Prostate gland (tissue), 2 donors: ENCODE data around the gene STK16. TPM values are rescaled to one million over a fixed set of nuclear protein-coding genes. Genes with fewer than 3 reads are reported as not detected.
"Not testable (repeated sequence)": the region's sequence is repeated elsewhere in the genome, so short reads cannot be mapped to it uniquely, and the experiment has no call there.

Experiments
- DNase-seq: peaks from one replicate; pipeline ENCODE4 v3.0.0-alpha.2; 2019; ENCODE audit warnings: low spot score
- H3K27ac ChIP-seq, 2 donors: fragments of 200-600 bp; sonication (generic); 2 replicates each; pipeline ENCODE4 v1.5.1; 2017 to 2019
- H3K27me3 ChIP-seq: fragments of 200-600 bp; sonication (generic); replicated peaks from 2 replicates; pipeline ENCODE4 v1.5.1; 2019; ENCODE audit not compliant: insufficient read depth
- H3K36me3 ChIP-seq, 2 donors: fragments of 200-600 bp; sonication (generic); 1 replicate in 1 of 2; 2 replicates in 1 of 2; pipeline versions ENCODE4 v1.5.1 to v1.8.1; 2017 to 2019
- H3K4me1 ChIP-seq: fragments of 200-600 bp; sonication (generic); replicated peaks from 2 replicates; pipeline ENCODE4 v1.5.1; 2019
- H3K4me3 ChIP-seq, 2 donors: fragments of 200-600 bp; sonication (generic); 2 replicates each; pipeline ENCODE4 v1.5.1; 2017 to 2019
- H3K9me3 ChIP-seq: fragments of 200-600 bp; sonication (generic); 2 replicates; pipeline ENCODE4 v1.5.1; 2017
- POLR2A ChIP-seq: fragments of 450-650 bp; IDR thresholded peaks from one replicate; pipeline ENCODE4 v1.6.1; 2016; ENCODE audit warnings: antibody characterized with exemption, mild to moderate bottlenecking
- POLR2AphosphoS5 ChIP-seq: sonication (generic); formaldehyde crosslinking; IDR thresholded peaks from one replicate; pipeline ENCODE4 v1.6.1; 2017; ENCODE audit warnings: antibody characterized with exemption
- WGBS: methylation state at CpG from one replicate; pipeline ENCODE4 v1.1.5; 2018; 5-methylcytosine and 5-hydroxymethylcytosine counted together
- intact Hi-C: fragments of 100-400 bp; cut with DNase I; formaldehyde crosslinking; loops from one replicate; pipeline ENCODE4 v1.14.2; 2022
- total RNA-seq, 2 donors: library from RNA; depleted of rRNA; stranded (reverse); fragments of >200 nt; gene quantifications; one replicate each; pipeline ENCODE4 v1.1.0, GENCODE V29; 2016
- TF ChIP-seq, protein P1 (sequence below), 4 experiments: fragments of 200-600 bp in 2 of 4; fragments of 450-650 bp in 2 of 4; sonication (generic) in 2 of 4; IDR thresholded peaks; 1 replicate in 3 of 4; 2 replicates in 1 of 4; pipeline ENCODE4 v1.5.1; 2016 to 2019; ENCODE audit warnings: antibody characterized with exemption in 4 of 4, mild to moderate bottlenecking in 2 of 4, moderate library complexity in 2 of 4

STK16 gene
- total RNA-seq, 2 donors from 2014 or later, result 20.5 to 26.1 TPM

GRCh38 chr2:219284501-219285372 lies 39.5 kb downstream of the STK16 start:
- TF ChIP-seq POLR2AphosphoS5, result no peak
- TF ChIP-seq, protein P1, sequence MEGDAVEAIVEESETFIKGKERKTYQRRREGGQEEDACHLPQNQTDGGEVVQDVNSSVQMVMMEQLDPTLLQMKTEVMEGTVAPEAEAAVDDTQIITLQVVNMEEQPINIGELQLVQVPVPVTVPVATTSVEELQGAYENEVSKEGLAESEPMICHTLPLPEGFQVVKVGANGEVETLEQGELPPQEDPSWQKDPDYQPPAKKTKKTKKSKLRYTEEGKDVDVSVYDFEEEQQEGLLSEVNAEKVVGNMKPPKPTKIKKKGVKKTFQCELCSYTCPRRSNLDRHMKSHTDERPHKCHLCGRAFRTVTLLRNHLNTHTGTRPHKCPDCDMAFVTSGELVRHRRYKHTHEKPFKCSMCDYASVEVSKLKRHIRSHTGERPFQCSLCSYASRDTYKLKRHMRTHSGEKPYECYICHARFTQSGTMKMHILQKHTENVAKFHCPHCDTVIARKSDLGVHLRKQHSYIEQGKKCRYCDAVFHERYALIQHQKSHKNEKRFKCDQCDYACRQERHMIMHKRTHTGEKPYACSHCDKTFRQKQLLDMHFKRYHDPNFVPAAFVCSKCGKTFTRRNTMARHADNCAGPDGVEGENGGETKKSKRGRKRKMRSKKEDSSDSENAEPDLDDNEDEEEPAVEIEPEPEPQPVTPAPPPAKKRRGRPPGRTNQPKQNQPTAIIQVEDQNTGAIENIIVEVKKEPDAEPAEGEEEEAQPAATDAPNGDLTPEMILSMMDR (IDR thresholded peaks at IDR 0.05), result no peak
- no peak for TF ChIP-seq POLR2A
- peaks cover 16% of the 10 kb centered on the region for H3K4me1 ChIP-seq
- H3K27me3 ChIP-seq, result no peaks in the 10 kb centered on the region
- H3K9me3 ChIP-seq, result no peaks in the 10 kb centered on the region
- peaks cover 0 to 16% of the 10 kb centered on the region in 2 donors for H3K36me3 ChIP-seq
- 85% methylated on average over 16 of the region's 16 CpGs for WGBS
- no peak for DNase-seq
- H3K27ac ChIP-seq, result no peak overlapping the region
- no peak overlapping the region for H3K4me3 ChIP-seq
- intact Hi-C loops, result no loop called here

GRCh38 chr2:219285373-219285735 lies 40.1 kb downstream of the STK16 start:
- DNase-seq, result no peak
- intact Hi-C loops, result no loop called here
- no peak overlapping the region for H3K4me3 ChIP-seq
- H3K36me3 ChIP-seq, result peaks cover 0 to 16% of the 10 kb centered on the region in 2 donors
- H3K9me3 ChIP-seq, result no peaks in the 10 kb centered on the region
- H3K4me1 ChIP-seq, result peaks cover 11% of the 10 kb centered on the region
- no peaks in the 10 kb centered on the region for H3K27me3 ChIP-seq
- WGBS, result 79% methylated on average over 12 of the region's 12 CpGs
- no peak overlapping the region for H3K27ac ChIP-seq
- TF ChIP-seq POLR2A, result no peak
- no peak for TF ChIP-seq POLR2AphosphoS5
- TF ChIP-seq, protein P1 (IDR thresholded peaks at IDR 0.05), result no peak

DNA sequence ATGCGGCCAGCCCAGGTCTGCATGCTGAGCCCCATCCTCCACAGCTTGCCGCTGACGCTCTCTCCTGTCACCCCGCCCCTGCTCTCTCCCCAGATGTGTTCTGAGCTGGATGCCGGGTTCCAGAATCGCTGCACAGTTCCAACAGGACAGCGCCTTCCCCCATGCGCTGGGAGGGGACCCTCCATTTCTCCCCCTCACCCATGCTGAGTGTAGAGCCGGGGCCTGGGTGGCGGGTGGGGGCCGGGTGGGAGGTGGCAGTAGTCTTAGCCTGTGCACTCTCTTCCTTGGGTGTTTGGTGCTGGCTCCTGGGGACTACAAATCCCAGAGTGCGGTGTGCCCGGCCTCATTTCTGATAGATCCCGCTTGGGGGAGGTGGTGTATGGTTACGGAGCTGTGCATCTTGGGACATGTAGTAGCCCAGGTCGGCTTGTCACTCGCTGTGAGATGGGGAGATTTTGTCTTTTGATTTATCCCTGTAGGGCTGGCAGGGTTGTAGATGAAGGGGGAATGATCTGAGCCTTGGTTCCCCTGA lies 40.7 kb downstream of the STK16 start:
- peak; percentile 45 for TF ChIP-seq POLR2AphosphoS5
- TF ChIP-seq POLR2A, result no peak
- no peak overlapping the region for H3K4me3 ChIP-seq
- peak; percentile 66 for DNase-seq
- H3K9me3 ChIP-seq, result no peaks in the 10 kb centered on the region
- H3K27ac ChIP-seq, result no peak overlapping the region
- H3K27me3 ChIP-seq, result no peaks in the 10 kb centered on the region
- H3K4me1 ChIP-seq, result peaks cover 9% of the 10 kb centered on the region
- intact Hi-C loops, result no loop called here
- 54% methylated on average over 17 of the region's 17 CpGs for WGBS
- H3K36me3 ChIP-seq, result peaks cover 0 to 16% of the 10 kb centered on the region in 2 donors

DNA sequence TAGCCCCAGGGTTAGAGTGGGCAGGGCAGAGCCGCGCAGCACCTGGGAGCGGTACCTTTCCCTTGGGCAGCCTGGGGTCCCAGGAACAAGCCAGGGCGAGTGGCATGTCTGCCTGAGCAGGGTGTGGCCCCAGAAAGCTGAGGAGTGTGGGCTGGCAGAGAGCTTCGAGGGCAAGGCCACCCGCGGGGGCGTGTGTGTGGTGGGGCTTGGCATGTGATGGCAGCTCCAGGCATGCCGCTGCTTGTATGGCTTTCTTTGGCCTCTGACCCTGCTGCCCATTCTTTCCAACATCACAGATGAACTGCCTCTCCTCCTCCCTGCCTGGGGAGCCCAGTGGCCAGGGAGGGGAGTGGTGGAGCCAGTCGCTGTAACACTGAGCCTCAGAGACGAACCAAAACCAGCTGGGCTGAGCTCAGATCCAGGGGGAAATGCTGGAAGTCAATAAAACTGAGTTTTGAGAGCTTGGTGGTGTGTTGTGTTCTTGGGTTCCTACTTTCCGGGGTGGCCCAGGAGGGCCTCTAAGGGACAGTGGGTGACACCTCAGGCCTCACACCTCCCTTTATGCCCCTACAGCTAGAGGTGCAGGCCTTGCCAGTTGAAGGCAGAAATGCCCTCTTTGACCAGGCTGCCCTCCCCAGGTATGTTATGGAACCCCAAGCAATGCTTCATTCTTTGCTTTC lies 41.3 kb downstream of the STK16 start:
- TF ChIP-seq POLR2AphosphoS5 (no peak), POLR2A (no peak)
- TF ChIP-seq, protein P1 (IDR thresholded peaks at IDR 0.05), result no peak
- DNase-seq, result no peak
- 50% methylated on average over 12 of the region's 12 CpGs for WGBS

GRCh38 chr2:219287116-219287440 lies 41.8 kb downstream of the STK16 start:
- not testable (repeated sequence) for H3K4me1 ChIP-seq, DNase-seq

More for the DNA sequence above, 41.3 kb downstream of the STK16 start:
- peaks cover 9% of the 10 kb centered on the region for H3K4me1 ChIP-seq
- peaks cover 0 to 16% of the 10 kb centered on the region in 2 donors for H3K36me3 ChIP-seq
- intact Hi-C loops, result no loop called here
- H3K27ac ChIP-seq, result no peak overlapping the region
- no peak overlapping the region for H3K4me3 ChIP-seq
- no peaks in the 10 kb centered on the region for H3K9me3 ChIP-seq
- H3K27me3 ChIP-seq, result no peaks in the 10 kb centered on the region

More at GRCh38 chr2:219287116-219287440, 41.8 kb downstream of the STK16 start:
- intact Hi-C loops, H3K27me3 ChIP-seq, H3K4me3 ChIP-seq, H3K27ac ChIP-seq, H3K9me3 ChIP-seq: not testable (repeated sequence)
- WGBS, result 87% methylated on average over 6 of the region's 6 CpGs
- peaks cover 0 to 16% of the 10 kb centered on the region in 2 donors for H3K36me3 ChIP-seq
